ENCODE data around the gene MAST1.
"Not testable (repeated sequence)": the region's sequence is repeated elsewhere in the genome, so short reads cannot be mapped to it uniquely, and the experiment has no call there.

GRCh38 chr19:12797607-12798006 is 40.7 kb upstream of the MAST1 start:
- TF ChIP-seq CTCF, POLR2A (IDR thresholded peaks at IDR 0.05): not testable (repeated sequence)

Measured in testis (tissue), 2 donors.